GM19023 (cell line): ENCODE data around the gene IDE.

Experiments
- ATAC-seq: cut with Tn5 transposase; IDR thresholded peaks from one replicate; pipeline ENCODE4 v1.9.1; 2021; ENCODE audit warnings: mild to moderate bottlenecking, moderate library complexity; ENCODE audit not compliant: unreplicated experiment

The IDE gene

DNA sequence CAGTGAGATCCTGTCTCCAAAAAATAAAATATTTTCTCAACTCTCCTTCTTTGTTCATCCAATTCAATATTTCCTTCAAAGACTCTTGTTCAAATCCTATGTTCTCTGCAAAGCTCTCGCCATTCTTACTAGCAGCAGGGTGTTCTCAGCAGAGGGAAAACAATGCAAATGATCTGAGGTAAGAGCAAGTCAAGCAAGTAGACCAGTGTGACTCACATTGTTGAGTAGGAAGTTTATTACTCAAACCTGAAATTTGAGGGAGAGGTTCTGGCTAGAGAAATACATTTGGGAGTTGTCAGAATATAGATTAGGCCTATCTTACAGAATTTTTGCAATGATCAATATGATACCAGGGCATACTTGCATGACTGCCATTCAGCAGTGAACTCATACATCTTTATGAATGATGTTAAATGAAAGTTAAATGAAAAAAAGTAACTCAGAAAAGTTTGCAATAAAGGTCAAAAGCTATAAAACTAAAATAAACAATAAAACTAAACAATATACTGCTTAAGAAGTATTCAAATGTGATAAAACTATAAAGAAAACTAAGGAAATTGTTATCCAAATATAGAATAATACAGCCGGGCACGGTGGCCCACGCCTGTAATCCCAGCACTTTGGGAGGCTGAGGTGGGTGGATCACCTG, 5.8 kb downstream of the IDE start:
- ATAC-seq, result no peak

DNA sequence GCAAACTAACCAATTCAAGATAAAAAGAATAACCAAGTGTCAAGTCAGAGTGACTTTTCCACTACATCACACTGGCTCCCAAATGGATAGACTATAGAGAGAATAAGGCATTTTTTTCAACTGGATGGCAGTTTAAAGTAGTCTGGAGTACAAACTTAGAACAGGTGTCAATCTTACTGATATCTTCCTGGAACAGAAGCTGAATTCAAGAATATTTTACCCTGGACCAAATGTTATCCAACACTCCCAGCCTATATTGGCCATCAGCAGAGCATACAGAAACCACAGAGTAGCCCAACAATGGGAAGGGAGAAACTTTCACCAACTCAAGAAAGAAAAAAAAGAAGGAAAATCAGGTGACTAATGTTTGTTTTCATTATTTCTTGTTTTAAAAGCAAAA, 11.5 kb downstream of the IDE start:
- ATAC-seq, result no peak

DNA sequence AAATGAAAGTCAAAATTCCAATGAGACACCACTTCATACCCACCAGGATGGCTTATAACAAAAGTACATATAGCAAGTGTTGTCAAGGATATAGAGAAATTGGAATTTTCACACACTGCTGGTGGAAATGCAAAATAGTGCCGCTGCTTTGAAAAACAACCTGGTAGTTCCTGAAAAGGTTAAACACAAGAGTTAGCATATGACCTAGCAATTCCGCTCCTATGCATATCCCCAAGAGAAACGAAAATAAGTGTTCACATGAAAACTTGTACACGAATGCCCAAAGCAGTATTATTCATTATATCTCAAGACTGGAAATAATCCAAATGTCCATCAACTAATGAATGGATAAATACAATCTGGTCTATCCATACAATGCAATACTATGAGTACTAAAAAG, 14.8 kb downstream of the IDE start:
- ATAC-seq, result no peak

DNA sequence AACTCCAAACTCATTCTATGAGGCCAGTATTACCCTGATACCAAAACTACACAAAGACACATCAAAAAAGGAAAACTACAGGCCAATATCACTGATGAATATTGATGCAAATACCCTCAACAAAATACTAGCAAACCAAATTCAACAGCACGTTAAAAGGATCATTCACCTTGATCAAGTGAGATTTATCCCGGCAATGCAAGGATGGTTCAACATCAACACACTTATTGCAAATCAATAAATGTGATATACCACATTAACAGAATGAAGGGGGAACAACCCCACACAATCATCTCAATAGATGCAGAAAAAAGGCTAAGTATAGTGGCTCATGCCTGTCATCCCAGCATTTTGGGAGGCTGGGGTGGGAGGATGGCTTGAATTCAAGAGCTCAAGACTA, 19.9 kb downstream of the IDE start:
- ATAC-seq, result no peak

DNA sequence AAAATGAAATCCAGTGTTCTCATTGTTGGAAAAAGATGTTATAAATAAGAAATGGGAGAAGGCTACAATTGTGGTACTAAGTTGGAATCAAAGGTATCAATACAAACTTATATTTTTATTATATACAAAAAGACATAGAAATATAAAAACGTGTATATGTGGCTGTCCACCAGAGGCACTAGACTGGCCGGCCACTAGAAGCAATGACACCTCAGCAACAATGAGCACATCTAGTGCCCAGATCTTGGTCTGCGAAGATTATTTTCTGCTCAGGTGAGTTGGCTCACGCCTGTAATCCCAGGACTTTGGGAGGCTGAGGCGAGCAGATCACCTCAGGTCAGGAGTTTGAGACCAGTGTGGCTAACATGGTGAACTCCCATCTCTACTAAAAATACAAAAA, 21.6 kb downstream of the IDE start:
- no peak for ATAC-seq

DNA sequence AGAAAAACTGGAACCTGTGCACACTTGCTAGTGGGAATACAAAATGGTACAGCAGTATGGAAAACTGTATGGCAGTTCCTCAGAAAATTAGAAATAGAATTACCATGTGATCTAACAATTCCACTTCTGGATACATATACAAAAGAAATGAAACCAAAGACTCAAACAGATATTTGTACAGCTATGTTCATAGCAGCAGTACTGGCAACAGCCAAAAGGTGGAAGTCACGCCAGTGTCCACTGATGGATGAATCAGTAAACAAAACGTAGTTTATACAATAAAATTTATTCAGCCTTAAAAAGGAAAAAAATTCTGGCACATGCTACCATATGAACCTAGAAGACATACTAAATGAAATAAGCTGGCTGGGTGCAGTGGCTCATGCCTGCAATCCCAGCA, 23.0 kb downstream of the IDE start:
- no peak for ATAC-seq

DNA sequence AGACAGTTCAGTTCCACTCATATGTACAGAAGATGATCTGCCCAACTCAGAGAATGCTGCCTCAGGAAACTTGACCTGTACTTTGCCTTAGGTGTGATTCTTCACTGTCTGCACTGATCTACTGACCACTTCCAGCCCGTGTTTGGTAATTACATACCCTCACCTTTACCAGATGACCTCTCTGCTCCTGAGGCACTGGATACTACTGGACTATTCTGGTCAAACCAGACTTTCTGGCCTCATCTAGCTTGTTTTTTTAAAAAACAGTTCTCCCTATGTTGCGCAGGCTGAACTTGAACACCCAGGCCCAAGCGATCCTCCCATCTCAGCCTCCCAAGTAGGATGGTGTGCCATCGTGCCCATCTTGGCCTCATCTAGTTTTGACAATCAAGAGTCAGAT, 26.2 kb downstream of the IDE start:
- ATAC-seq, result no peak

DNA sequence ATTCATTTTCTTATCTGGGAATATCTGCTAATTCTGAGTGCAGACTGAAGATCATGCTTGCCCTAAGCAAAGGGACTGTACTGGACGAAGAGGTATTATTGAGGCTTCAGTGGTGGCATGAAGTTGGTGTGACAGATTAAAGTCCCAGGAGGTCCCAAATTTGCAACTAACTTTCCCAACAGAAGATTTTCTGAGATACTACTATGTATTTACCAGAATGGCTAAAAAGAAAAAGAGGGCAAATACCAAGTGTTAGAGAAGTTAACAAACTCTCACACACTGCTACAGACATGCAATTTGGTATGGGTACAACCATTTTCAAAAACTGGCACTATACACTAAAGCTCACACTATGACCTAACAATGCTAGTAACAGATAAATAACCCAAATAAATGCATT, 28.3 kb downstream of the IDE start:
- no peak for ATAC-seq

DNA sequence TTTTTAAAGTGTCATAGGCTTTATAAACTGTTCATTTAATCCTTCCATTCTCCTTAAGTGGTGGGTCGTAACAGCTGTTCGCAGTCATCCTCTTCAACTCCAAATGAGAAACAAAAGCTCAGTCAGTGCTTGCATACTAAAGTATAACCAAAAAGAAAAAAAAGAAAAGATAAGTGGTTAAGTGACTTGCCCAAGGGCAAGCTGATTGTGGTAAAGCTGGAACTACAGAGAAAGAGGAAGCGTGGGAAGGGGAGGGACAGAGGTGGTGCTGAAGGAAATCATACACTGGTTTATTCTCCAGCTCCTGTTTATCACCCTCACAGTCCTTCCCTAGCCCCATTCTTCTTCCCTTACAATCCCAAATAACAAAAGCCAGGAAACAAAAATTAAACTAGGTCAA, 29.6 kb downstream of the IDE start:
- no peak for ATAC-seq

DNA sequence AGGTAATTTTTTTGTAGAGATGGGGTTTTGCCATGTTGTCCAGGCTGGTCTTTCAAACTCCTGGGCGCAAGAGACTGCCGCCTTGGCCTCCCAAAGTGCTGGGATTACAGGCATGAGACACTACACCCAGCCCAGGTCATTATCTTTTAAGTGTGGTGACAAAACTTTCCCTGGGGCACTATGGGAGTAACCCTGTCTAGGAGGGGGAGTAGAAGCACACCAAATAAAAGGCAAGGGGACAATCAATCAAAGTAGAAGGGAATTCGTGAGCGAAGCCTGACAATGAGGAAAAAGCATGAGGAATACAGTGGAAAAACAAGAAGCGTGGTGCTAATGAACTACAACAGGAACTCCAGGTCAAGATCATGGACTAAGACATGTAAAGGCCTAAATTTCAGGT, 31.4 kb downstream of the IDE start:
- no peak for ATAC-seq

DNA sequence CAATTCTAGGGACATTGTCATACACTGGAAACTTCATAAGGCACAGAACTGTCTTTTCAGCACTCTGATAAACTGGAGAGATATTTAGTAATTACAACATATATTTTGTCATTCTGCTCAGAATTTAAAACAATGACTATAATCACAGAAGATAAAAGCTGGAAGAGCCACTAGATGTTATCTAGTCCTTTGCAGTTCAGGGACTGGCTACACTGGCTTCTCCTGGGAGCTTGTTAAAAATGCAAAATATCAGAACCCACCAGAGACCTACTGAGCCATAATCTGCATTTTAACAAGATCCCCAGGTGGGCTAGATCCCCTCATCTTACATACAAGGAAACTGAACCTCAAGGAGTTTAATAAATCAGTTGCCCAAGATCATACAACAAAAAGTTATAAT, 32.3 kb downstream of the IDE start:
- no peak for ATAC-seq

DNA sequence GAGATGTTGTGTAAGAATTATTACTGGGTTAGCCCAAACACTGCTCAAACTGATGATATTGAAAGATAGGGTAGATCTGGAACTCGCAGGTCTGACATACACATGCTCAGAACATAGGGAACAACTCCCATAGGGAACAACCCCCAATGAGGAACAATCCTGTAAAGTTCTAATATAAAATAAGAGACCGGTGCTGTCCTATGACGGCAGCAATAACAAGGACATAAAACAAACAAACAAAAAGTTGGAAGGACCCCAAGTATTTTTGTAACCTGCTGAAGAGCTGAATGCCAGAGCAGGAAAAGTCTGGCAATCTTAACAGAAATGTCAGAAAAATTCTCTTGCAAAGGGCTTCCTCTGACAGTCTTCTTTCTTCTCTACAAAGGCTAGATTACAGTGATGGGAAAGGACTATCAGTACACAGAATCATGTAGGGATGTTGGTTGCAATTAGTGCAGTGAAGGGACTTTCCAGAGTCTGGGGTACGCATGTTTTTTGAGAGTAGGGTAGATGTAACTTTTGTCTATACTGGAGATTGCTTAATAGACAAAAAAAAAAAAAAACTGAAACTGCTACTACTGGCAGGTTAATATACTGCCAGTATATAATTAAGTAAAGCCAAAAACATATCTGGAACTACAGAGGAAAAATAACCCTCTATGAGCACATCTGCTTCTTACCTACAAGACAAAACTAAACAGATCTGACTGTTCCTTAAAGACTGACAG, 35.5 kb downstream of the IDE start:
- ATAC-seq, result no peak

DNA sequence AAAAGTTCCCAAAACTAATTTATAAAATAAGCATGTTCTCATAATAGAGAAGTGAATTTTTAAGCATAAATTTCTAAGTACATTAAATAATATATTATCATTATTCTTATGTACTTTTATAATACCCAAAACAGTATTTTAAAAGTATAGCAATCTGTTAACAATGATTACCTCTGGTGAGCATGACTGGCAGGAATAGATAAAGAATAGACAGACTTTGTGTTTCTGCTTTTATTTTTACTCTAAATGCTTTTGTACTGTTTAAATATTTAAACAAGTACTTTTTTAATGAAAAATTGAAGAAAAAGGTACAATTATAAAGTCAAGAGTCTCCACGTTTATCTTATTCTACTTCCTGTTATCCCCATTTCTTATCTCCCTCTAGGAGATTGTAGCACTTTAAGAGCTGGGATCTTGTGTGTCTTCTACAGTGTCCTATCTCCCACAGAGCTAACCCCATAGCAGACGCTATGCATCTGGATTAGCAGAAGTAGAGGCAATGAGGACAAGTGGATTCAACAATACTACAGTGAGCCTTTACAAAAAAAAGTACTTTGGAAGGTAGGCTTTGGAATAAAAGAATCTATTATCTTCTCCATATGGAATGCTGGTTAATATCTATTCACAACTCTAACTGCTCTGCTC, 42.9 kb downstream of the IDE start:
- no peak for ATAC-seq

DNA sequence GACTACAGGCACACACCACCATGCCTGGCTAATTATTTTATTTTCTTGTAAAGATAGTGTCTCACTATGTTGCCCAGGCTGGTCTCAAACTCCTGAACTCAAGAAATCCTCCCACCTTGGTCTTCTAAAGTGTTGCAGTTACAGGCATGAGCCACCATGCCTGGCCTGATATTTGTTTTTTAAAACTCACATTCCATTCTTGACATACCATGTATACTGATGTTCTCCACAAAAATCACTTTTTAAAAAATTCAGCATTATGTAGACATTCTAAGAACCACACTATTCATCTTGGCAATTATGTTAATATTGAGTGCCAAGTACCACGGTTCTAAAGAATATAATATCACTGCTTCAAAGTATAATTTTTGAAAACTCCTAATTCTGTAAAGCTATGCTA, 43.5 kb downstream of the IDE start:
- ATAC-seq, result no peak

DNA sequence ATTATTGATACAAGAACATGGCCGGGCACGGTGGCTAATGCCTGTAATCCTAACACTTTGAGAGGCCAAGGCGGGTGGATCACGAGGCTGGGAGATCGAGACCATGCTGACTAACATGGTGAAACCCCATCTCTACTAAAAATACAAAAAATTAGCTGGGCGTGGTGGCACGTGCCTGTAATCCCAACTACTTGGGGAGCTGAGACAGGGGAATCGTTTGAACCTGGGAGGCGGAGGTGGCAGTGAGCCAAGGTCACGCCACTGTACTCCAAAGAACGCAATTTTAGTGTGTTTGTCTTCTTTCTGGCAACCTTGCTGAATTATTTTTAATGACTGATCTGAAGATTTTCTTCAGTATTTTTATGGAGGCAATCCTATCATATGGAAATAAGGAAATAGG, 46.2 kb downstream of the IDE start:
- ATAC-seq, result no peak

DNA sequence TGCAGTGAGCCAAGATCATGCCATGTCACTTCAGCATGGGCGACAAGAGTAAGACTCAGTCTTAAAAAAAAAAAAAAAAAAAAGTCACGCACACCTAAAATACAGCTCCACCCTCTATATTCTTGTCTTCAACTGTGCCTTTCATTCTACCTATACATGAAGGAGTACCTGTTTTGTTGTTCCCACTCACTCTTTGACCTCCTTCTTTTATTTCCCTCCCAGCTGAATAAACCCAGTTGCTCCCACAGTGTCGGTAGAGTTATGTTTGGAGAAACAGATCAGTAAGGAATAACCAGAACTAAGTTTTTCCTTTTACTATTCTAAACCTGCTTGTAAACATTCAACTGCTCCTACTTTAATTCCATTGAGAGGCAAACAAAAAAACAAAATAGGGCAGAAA, 50.3 kb downstream of the IDE start:
- ATAC-seq, result no peak

DNA sequence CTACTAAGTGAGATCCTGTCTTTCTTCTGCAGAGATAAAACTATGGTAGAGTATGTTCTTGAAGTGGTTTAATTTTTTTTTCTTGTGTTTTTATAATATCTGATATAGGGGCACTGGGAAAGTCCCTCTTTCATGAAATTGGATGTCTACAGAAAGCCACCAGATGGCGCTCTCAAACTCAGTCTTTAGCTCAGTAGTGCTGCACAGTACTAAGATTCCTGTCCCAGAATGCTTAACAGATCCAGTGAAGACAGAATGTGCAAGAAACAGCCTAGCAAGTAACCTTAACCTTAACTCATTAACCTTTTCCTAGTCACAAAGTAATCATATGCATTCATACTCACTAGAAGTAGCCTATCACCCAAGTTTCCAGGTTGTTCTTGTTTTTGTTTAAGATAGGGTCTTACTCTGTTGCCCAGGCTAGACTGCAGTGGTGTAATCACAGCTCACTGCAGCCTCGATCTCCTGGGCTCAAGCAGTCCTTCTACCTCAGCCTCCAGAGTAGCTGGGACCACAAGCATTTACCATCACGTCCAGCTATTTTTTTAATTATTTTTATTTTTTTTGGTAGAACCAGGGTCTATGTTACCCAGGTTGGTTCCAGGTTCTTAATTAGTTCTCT, 56.7 kb downstream of the IDE start:
- peak; percentile 85 for ATAC-seq

DNA sequence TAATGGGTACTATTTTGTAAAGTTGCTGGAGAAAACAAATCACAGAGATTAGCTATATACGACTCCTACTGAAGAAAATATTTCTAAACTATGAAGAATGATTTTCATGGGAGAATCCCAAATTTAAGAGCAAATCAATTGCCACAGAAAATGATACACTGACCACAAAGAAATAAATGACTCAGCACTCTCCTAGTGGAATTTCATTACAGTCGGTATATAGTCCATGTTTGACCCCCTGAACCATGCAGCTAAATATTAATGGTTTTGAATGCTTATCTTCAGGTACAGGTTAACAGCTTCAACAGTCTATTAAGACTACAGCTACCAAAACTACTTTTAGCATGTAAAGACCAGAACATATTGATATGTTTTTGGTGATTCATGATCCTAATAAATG, 65.0 kb downstream of the IDE start:
- ATAC-seq, result no peak

DNA sequence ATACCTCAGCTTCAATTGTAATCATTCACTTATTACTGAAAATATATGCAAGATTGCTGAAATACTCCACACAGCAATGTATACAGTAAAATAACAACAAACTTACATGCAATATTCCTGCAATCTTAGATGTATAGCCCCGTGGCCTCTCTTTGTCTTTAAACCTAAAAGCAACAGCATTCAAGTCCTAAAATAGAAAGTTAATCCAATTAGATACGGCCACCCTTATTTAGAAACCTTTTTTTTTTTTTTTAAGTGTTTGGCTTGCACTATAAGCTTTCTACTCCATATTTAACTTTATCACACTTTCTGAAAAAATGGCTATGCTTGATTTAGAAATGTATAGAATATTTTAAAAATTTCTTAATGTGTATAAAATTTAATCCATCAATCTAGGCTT, 67.6 kb downstream of the IDE start:
- no peak for ATAC-seq

DNA sequence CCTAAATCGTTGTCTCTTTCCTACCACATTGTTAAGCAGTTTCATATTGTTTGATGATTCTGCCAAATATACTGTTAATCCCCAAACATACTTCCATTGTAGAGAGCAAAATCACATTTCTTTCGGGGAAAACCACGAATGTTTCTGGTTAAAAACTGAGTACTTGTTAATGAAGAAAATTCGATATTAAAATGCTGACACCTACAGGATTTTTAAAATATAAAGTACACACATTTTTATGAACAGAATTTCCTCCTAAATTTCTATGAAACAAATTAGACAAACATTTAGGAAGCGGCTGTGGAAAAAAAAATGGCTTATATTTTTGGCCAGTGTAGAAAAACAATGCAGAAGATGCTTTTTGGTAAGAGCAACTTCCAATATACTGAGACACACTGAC, 68.8 kb downstream of the IDE start:
- no peak for ATAC-seq

DNA sequence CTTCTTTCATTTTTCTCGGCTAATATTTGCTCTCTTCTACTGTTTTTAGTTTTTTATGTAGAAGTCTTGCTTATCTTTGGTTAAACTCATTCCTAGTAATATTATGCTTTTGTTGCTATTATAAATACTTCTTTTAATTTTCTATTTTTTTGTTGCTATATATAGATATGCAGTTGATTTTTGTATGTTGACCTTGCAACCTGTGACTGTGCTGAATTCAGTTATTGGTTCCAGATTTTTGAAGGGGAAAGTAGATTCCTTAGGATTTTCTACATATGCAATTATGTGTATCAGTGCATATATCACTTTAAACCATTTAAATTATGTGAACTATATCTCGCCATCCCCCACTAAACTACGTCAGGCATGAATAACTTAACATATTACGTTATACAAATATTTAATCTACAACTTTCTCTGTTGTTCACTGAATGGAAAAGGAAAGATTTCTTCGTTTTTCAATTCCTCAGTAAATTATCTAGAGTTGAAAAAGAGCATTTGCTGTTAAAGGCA, 71.5 kb downstream of the IDE start:
- no peak for ATAC-seq

DNA sequence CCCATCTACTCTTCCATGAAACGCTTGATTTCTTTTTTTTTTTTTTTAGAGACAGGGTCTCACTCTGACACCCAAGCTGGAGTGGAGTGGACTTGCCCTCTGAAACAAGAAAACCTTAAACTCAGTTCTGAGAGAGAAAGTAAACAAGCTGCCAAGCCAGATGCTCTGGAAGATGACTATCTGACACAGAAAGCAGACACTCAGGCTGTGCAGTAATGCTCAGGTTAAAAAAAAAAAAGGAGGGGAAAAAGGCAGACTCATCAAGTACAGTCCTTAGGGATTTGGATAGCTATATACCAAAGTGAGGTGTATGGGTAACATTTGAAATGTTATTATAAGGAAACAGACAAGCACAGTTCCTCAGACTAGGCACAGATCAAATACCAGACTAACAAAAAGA, 80.5 kb downstream of the IDE start:
- no peak for ATAC-seq
